Measurements from ENCODE around the gene CASZ1. TPM values are rescaled to one million over a fixed set of nuclear protein-coding genes. Genes with fewer than 3 reads are reported as not detected.

The CASZ1 gene
- total and polyA plus RNA-seq, 10 of the 15 experiments (the other 5 are each of a cell fraction or from before 2014, with no cell fraction given) = 0.52 to 9.8 (median 3.7) TPM

DNA sequence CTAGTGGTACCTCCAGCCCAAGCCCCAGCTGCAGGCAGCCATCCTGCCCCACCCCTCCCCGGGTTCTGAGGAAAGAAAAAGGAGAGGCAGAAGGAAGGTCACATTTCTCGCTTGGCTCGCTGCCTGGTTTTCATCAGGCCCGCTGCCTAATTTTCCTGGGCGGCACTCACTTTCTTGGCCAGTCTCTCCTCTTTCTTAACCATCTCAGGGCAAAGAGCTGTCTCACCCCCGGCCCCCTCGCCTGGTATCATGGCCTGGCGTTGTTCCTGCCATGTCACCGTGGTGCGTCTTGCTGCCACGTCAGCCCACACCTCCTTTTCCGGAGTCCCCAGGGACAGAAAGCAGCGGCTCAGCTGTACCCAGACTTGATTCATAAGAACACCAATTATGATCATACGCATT, 26.6 kb upstream of the CASZ1 start:
- H4K20me1 ChIP-seq (ENCODE audit: control insufficient read depth, insufficient read depth) = no peaks in the 10 kb centered on the region
- no peak overlapping the region for H3K4me3 ChIP-seq
- no peaks in the 10 kb centered on the region for H3K79me2 ChIP-seq (ENCODE audit: control insufficient read depth, insufficient read depth, low read length)
- CTCF ChIA-PET = no interaction called here
- no peak overlapping the region for H3K4me2 ChIP-seq (ENCODE audit: control insufficient read depth, insufficient read depth)
- no peaks in the 10 kb centered on the region for H3K9me3 ChIP-seq (replicated peaks; ENCODE audit: control insufficient read depth, insufficient read depth, low read length)
- H2AFZ ChIP-seq (ENCODE audit: control insufficient read depth, low read depth, low read length) = no peak overlapping the region
- H3K9ac ChIP-seq (ENCODE audit: control insufficient read depth, insufficient read depth, low read length) = no peak overlapping the region
- in situ Hi-C loops (cut with MboI) = no loop called here
- POLR2A ChIA-PET = no interaction called here
- H3K27ac ChIP-seq (ENCODE audit: control insufficient read depth, insufficient read depth) = no peak overlapping the region
- FAIRE-seq (no peak), DNase-seq (ENCODE audit: low read depth, low spot score) (no peak), ATAC-seq (no peak)
- 61% methylated on average over 14 of the region's 14 CpGs for WGBS (ENCODE audit: insufficient coverage, insufficient replicate concordance, low lambda C conversion rate, missing lambda C conversion rate)
- intact Hi-C loops (cut with micrococcal nuclease; ENCODE audit: unreplicated experiment) = no loop called here
- RAD21 ChIA-PET (ENCODE audit: unreplicated experiment) = no interaction called here
- TF ChIP-seq MTA2 (IDR thresholded peaks at IDR 0.05; ENCODE audit: low read depth) (no peak), MEF2A (IDR thresholded peaks at IDR 0.05; ENCODE audit: insufficient read depth, low read depth, low read length) (no peak), JUND (IDR thresholded peaks at IDR 0.05; ENCODE audit: low read depth, low read length) (no peak), ATF7 (IDR thresholded peaks at IDR 0.05; ENCODE audit: low read depth) (no peak), MYC (IDR thresholded peaks at IDR 0.05; ENCODE audit: insufficient read depth, insufficient read length, insufficient replicate concordance, low read length, severe bottlenecking) (no peak), SRF (IDR thresholded peaks at IDR 0.05; ENCODE audit: low read depth in 2 of 2, low read length in 2 of 2) (no peak), NRF1 (conservative IDR thresholded peaks at IDR 0.05; ENCODE audit: low read depth, low read length) (no peak), ZBED1 (IDR thresholded peaks at IDR 0.05; ENCODE audit: borderline replicate concordance) (no peak), ZNF384 (IDR thresholded peaks at IDR 0.05; ENCODE audit: borderline replicate concordance, low read depth, low read length) (no peak)
- TF ChIP-seq, protein P1, sequence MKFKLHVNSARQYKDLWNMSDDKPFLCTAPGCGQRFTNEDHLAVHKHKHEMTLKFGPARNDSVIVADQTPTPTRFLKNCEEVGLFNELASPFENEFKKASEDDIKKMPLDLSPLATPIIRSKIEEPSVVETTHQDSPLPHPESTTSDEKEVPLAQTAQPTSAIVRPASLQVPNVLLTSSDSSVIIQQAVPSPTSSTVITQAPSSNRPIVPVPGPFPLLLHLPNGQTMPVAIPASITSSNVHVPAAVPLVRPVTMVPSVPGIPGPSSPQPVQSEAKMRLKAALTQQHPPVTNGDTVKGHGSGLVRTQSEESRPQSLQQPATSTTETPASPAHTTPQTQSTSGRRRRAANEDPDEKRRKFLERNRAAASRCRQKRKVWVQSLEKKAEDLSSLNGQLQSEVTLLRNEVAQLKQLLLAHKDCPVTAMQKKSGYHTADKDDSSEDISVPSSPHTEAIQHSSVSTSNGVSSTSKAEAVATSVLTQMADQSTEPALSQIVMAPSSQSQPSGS (IDR thresholded peaks at IDR 0.05; ENCODE audit: low read length) = no peak
- TF ChIP-seq, protein P2, sequence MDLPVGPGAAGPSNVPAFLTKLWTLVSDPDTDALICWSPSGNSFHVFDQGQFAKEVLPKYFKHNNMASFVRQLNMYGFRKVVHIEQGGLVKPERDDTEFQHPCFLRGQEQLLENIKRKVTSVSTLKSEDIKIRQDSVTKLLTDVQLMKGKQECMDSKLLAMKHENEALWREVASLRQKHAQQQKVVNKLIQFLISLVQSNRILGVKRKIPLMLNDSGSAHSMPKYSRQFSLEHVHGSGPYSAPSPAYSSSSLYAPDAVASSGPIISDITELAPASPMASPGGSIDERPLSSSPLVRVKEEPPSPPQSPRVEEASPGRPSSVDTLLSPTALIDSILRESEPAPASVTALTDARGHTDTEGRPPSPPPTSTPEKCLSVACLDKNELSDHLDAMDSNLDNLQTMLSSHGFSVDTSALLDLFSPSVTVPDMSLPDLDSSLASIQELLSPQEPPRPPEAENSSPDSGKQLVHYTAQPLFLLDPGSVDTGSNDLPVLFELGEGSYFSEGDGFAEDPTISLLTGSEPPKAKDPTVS (IDR thresholded peaks at IDR 0.05; ENCODE audit: low read depth, low read length) = no peak
- TF ChIP-seq, protein P3, sequence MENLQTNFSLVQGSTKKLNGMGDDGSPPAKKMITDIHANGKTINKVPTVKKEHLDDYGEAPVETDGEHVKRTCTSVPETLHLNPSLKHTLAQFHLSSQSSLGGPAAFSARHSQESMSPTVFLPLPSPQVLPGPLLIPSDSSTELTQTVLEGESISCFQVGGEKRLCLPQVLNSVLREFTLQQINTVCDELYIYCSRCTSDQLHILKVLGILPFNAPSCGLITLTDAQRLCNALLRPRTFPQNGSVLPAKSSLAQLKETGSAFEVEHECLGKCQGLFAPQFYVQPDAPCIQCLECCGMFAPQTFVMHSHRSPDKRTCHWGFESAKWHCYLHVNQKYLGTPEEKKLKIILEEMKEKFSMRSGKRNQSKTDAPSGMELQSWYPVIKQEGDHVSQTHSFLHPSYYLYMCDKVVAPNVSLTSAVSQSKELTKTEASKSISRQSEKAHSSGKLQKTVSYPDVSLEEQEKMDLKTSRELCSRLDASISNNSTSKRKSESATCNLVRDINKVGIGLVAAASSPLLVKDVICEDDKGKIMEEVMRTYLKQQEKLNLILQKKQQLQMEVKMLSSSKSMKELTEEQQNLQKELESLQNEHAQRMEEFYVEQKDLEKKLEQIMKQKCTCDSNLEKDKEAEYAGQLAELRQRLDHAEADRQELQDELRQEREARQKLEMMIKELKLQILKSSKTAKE (IDR thresholded peaks at IDR 0.05; ENCODE audit: low read depth, poor library complexity, severe bottlenecking) = no peak
- TF ChIP-seq, protein P4, sequence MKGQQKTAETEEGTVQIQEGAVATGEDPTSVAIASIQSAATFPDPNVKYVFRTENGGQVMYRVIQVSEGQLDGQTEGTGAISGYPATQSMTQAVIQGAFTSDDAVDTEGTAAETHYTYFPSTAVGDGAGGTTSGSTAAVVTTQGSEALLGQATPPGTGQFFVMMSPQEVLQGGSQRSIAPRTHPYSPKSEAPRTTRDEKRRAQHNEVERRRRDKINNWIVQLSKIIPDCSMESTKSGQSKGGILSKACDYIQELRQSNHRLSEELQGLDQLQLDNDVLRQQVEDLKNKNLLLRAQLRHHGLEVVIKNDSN (IDR thresholded peaks at IDR 0.05; ENCODE audit: borderline replicate concordance, extremely low read length, insufficient read depth, low read depth, low read length) = no peak
- SMC1A ChIA-PET (ENCODE audit: uncharacterized antibody, unreplicated experiment) = interaction anchor here (0.6 kb wide), 1 partner anchor 41 kb away, joined by 3 read pairs; no protein-coding TSS in a partner anchor
- no peaks in the 10 kb centered on the region; a peak in 1 of 4 replicates for H3K27me3 ChIP-seq (replicated peaks in 1 of 2; ENCODE audit: control insufficient read depth in 2 of 2, insufficient read depth in 2 of 2, low read length in 1 of 2)
- no TSS peak for BruUV-seq (replicated peaks)
- H3K36me3 ChIP-seq (ENCODE audit: control insufficient read depth in 2 of 2, insufficient read depth in 2 of 2, low read length in 1 of 2) = no peaks in the 10 kb centered on the region
- H3K4me1 ChIP-seq (ENCODE audit: control insufficient read depth, insufficient read depth, low read length) = no peaks in the 10 kb centered on the region
